Islet of Langerhans (tissue), 1 donor: ENCODE results near the gene CLEC16A.

Experiments
- FAIRE-seq: peaks from one replicate; lab custom pipeline; 2011; peaks lifted over from hg19 to GRCh38; lab: Jason Lieb, UNC

The CLEC16A gene

GRCh38 chr16:11046382-11046931, 102.1 kb downstream of the CLEC16A start:
- no peak for FAIRE-seq

DNA sequence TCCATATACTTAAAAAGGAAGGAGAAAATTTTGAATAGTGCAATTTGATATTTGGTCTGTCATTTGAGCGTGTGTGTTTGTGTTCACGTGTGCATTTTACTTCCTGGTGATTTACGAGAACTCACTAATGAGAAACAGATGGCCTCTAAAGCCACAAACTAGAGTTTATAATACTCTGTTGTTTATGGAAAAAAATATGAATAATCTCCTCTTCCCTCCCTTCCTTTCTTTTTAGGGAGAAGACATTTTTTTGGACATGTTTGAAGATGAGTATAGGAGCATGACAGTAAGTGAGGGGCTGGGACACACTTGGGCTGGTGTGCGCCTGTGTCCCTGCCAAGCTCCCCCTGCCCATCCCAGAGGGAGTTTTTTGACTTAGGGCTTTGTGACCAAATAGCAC, 102.7 kb downstream of the CLEC16A start:
- FAIRE-seq = no peak

GRCh38 chr16:11047939-11048800, 103.8 kb downstream of the CLEC16A start:
- no peak for FAIRE-seq

GRCh38 chr16:11049396-11050059, 105.2 kb downstream of the CLEC16A start:
- no peak for FAIRE-seq

DNA sequence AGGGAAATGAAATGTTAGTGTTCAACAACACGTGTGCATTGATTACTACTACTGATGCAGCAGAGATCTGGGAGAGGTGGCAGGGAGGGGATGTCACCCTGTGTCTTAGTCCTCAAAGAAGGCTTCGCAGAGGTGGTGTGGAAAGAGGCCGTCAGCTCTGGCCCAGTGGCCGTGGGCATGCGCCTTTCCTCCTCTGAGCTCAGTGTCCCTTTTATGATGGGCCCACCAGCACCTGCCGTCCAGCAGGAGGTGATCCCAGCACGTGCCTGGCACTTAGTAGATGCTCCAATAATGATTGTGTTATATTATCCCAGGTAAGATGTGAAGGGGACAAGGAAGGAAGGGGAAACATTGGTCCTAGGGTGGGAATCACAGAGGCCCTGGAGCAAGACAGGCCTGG, 106.2 kb downstream of the CLEC16A start:
- no peak for FAIRE-seq

DNA sequence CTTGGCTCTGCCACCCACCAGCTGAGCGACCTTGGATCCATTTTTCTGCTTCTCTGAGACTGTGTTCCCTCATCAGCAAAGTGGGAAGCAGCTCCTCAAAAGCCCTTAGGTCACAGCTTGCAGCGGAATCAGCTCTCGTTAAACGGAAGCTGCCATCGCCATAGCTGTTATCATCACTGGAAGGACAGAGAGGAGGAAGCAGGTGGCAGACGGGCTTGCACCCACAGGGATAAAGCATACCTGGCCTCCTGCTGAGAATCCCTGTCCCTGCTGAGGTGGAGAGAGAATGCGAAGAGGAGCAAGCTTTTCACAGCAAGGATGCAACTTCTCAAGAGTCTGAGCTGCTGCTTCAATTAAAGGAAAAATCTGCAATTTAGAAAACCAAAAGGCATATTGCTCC, 106.6 kb downstream of the CLEC16A start:
- FAIRE-seq = no peak

DNA sequence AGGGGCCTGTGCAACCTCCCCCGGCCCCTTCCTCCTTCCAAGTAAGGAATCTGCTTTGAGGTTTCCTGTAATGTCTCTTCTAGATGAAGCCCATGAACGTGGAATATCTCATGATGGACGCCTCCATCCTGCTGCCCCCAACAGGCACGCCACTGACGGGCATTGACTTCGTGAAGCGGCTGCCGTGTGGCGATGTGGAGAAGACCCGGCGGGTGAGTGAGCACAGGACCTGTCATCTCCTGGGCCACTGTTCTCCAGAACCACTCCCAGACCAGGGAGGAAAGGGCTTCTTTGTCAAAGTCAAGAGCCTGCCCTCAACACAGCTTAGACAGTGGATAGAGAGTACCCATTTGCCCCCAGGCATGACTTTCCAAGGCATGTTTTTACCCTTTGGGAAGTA, 107.1 kb downstream of the CLEC16A start:
- no peak for FAIRE-seq

- no peak for FAIRE-seq
Measured at GRCh38 chr16:11051879-11052808, 107.8 kb downstream of the CLEC16A start.

GRCh38 chr16:11053916-11054460, 109.6 kb downstream of the CLEC16A start:
- no peak for FAIRE-seq

DNA sequence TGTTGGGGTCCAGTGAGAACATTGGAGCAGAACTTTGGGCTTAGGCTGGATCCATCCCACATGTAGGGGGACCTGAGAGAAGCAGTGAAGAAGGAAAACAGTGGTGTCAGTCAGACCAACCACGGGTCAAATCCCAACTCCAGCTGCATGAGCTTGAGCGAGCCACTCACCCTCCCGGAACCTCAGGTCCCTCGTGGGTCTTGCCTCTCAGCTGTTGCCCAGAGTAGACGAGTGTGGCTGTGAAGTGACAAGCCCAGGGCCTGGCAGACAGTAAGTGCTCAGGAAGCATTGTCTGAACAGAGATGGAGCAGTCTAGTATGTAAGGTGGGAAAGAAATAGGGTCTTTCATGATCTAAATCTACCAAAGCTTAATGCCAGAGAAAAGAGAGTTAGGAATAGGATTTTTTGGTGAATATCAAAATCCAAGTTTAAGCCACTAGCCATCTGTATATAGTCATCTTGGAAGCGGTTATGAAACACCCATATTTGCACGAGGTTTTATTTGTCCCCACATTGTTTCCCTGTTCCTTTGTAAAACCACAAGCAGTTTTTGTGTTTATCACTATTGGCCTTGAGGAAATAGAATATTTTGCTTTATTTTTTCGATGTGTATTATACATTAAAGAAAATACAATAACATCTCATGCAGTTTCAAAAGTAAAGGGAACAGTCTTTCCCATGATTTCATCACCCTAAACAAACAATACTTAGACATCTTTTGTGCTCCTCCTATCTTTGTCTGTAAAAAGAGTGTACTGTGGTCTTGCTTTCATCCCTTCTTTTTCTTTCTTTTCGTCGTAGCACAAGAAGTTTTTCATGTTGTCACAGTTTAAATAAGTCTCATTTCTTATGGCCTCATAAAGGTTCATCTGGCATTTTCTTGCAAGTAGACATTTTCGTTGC, 112.0 kb downstream of the CLEC16A start:
- no peak for FAIRE-seq

- no peak for FAIRE-seq
Measured at GRCh38 chr16:11056993-11057649, 112.8 kb downstream of the CLEC16A start.

- FAIRE-seq = no peak
Measured at GRCh38 chr16:11057711-11058345, 113.5 kb downstream of the CLEC16A start.

DNA sequence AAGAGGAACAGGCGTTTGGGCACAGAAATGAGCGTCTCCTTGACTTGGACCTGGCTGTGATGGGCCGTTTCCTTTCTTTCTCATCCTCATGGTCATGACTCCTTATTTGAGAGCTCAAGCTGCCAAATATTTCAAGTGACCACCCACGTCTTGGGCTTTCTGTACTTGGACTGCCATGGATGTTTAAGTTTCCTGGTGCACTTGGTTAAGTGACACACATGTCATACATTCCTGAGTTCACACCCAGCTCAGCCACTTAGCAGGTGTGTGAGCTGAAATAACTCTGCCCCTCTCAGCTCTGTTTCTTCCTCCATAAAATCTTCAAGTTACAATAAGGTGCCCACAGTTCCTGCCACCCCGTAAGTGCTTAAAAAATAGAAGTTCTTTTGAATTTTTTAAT, 114.5 kb downstream of the CLEC16A start:
- no peak for FAIRE-seq

- FAIRE-seq = no peak
Measured at GRCh38 chr16:11059588-11059987, 115.2 kb downstream of the CLEC16A start.

DNA sequence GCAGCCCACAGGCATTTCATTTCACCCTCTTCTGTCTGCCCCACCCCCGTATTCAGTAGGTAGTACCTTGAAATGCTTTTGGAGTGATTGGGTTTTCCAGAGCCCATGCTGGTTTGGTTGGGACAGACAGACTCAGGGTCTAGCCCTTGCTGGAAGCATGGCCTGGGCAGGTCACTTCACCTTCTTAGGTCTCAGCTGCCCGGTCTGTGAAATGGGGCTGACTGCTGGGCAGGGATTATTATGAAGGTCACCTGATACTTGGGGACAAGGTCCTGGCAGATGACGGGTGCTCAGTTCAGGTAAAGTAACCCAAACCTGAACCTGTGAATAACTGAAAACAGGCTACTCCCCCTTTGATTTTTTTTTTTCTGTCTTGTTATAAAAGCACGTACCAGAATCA, 116.0 kb downstream of the CLEC16A start:
- no peak for FAIRE-seq

DNA sequence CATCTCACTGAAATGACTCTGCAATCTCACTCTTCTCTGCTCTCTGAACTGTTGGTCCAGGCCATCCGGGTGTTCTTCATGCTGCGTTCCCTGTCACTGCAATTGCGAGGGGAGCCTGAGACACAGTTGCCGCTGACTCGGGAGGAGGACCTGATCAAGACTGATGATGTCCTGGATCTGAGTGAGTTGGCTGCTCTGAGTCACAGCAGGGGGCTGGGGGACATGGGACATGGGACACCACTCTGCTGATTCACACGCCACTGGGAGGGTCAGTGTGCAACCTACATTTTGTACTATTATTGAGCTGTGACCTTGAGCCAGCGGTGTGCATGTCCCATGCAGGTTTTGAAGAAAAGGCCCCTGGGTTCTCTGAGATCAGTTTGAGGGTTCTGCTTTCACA, 116.5 kb downstream of the CLEC16A start:
- FAIRE-seq = no peak

- FAIRE-seq = no peak
Measured at GRCh38 chr16:11061629-11062270, 117.4 kb downstream of the CLEC16A start.

- FAIRE-seq = no peak
Measured at GRCh38 chr16:11063448-11064201, 119.3 kb downstream of the CLEC16A start.

- no peak for FAIRE-seq
Measured at GRCh38 chr16:11064202-11064540, 119.8 kb downstream of the CLEC16A start.
